Esophagus squamous epithelium (tissue), 4 donors: ENCODE measurements around the gene ZMIZ1.

Experiments used
- CTCF ChIP-seq, 6 experiments: fragments of 450-650 bp in 4 of 6; fragments of 200-600 bp in 2 of 6; sonication (generic) in 2 of 6; IDR thresholded peaks; one replicate each; pipeline ENCODE4 v1.5.1; 2016 to 2019; ENCODE audit warnings: antibody characterized with exemption in 6 of 6, mild to moderate bottlenecking in 4 of 6, moderate library complexity in 4 of 6
- POLR2A ChIP-seq, 4 donors: fragments of 450-650 bp; IDR thresholded peaks; one replicate each; pipeline ENCODE4 v1.6.1; 2017; ENCODE audit warnings: antibody characterized with exemption in 4 of 4, mild to moderate bottlenecking in 4 of 4, moderate library complexity in 3 of 4

- TF ChIP-seq CTCF (IDR thresholded peaks at IDR 0.05) (no peak), POLR2A (IDR thresholded peaks at IDR 0.05) (no peak)
Measured at GRCh38 chr10:79044036-79044632, 24.6 kb upstream of the ZMIZ1 start.
